NCI-H2171 treated with DMSO at 0.1 percent for 48 hours (cell line): ENCODE results near the gene ARHGAP24.

Source experiments
- DNase-seq: peaks from one replicate; lab custom pipeline; 2025; lab: John Stamatoyannopoulos, UW

The ARHGAP24 gene

DNA sequence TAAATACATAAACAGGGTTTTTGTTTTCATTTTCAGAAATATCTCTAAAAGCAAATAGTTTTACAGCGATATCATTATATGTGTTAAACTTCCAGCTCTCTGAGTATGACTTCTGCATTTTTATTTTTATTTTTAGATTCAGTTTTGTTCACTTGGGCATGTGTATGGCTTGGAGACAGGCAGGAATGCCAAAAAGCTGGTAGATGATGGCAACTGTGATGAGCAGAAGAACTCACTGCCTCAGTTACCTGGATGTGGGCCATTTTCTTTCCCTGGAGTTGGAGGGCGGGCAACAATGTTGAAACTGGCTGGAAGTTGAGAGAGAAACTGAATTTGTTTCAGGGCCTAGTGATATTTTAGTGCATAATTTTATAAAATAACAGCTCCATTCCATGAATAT is 266.4 kb downstream of the ARHGAP24 start:
- DNase-seq: no peak

- DNase-seq: peak; percentile 64
These were observed 267.1 kb downstream of the ARHGAP24 start for GRCh38 chr4:85741921-85742591.

DNA sequence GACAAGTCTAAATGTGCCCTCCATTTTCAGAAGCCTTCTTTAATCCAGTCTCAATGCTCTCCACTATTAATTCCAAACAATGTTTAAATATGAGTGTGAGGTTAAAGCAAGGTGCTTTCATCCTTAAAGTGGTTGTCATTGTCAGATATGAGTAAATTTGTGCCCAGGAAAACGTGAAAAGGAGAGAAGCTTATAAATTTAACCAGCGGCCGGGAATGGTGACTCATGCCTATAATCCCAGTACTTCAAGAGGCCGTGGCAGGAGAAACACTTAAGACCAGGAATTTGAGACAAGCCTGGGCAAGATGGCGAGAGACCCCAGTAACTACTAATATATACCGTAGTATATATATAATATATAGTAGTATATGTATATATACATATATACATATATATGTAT is 270.0 kb downstream of the ARHGAP24 start:
- no peak for DNase-seq

- no peak for DNase-seq
These were observed 271.0 kb downstream of the ARHGAP24 start for GRCh38 chr4:85745939-85746338.

DNA sequence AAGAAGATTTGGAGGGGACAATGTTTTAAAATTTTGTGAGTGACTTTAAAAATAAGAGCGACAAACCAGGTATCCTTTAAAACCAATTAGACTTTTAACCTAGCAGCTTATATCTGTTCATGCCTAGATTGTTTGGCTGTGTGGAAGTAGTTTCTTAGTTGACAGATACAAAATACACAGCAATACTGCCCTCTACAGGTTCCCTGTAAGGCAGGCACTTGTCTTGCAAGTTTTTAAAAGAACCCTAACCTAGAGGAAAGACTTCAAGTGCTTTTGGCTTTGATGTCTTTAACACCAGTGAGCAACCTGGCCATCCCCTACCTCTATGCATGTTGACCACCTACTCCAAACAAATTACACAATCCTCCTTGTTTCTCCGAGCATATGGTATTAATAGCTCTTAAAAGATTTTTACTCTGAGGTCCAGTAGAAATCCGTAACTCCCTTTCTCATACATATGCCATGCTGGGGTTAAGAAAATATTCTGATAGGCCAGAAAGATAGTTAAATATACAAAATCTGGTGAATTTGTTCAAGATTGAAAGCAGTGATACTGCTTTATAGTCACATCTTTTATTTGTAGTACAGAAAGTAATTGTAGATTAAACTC is 273.0 kb downstream of the ARHGAP24 start:
- peak; percentile 60 for DNase-seq

GRCh38 chr4:85748654-85749053 is 273.7 kb downstream of the ARHGAP24 start:
- DNase-seq: no peak

DNA sequence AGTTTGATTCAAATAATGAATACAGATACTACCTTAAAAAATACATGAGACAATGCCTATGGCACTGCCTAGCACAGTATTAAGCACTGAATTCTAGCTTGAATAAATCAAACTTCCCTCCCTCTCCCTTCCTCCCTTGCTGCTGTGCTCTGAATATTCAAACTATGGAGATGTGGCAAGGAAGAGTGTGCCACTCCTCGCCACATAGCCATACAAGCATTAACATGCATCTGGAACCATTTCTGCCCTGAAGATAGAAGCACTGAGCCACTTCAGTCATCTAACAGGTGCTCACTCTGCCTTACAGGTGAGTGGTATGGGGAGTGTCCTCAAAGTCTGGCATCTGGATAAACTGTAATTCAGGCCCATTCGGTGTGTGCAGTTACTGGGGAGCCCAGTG is 276.9 kb downstream of the ARHGAP24 start:
- DNase-seq: peak; percentile 4

- DNase-seq: no peak
These were observed 280.3 kb downstream of the ARHGAP24 start for GRCh38 chr4:85755285-85755684.

- peak; percentile 2 for DNase-seq
These were observed 282.0 kb downstream of the ARHGAP24 start for GRCh38 chr4:85756938-85757337.

DNA sequence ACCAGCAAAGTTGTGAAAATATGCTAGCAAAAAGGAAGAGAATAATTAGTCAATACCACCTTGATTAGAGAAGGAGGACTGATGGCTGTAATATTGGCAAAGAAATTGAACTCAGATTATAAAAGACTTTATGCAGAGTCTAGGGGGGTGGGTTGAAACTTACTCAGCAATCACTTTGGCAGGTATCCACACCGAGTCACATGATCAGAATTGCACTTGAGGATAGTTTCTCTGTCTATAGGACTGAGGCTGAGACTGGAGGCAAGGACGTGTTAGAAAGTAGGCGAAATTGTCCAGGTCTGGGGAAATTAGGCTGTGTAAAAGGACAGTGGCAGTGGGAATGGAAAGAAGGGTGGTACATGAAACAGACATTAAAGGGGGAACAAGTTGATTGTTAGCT is 284.4 kb downstream of the ARHGAP24 start:
- no peak for DNase-seq

DNA sequence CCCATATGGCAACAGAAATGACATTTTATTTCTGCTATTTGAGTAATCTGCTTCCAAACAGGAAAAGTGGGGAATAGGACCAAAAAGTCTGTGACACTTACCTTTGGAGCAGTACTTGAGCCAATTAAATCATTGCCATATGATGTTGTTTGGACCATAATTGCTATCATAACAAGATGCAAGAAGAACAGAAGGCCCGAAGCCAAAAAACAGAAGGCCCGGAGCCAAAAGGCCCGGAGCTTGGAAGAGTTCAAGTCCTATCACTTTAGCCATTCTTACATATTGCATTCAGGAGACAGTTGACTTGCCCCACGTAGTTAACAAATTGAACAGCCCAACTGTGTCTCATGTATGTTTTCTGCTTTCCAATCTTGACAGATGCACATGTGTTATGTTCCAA is 285.6 kb downstream of the ARHGAP24 start:
- DNase-seq: no peak

DNA sequence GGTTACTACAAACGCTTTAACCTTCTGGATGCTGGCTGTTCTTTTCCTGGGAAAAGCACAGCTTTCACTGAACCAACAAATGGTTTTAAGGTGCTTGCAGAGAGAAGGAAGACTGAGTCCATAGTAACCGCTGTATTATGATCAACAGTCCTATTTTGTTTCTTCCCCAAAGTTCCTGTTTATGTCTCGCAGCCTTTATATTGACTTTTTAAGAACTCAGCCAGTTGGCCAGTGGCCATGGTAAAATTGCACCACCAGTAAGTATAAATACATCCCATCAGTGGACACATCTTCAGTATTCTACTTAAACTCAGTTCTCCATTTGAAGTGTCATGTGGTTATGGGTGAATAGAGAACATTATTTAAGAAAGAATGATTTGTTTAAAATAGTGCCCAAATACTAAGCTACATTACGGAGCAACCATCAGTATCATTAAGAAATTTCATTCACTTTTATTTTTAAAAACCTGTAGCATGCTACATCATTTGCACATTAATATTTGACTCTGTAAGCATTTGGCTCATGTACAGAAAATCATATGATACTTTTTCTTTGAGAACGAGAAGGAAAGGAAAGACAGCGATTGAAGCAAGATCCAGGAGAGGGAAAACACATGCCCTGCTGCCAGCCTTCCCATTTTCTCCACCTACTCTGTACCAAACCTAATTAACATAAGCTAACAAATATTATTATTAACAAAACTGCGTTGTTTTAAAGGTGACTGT is 287.0 kb downstream of the ARHGAP24 start:
- no peak for DNase-seq

GRCh38 chr4:85762529-85762871 is 287.6 kb downstream of the ARHGAP24 start:
- DNase-seq: no peak

- DNase-seq: no peak
These were observed 288.3 kb downstream of the ARHGAP24 start for GRCh38 chr4:85763202-85763601.

GRCh38 chr4:85767649-85768048 is 292.7 kb downstream of the ARHGAP24 start:
- DNase-seq: no peak

GRCh38 chr4:85769009-85769408 is 294.1 kb downstream of the ARHGAP24 start:
- DNase-seq: no peak

- DNase-seq: no peak
These were observed 297.5 kb downstream of the ARHGAP24 start for GRCh38 chr4:85772470-85772869.

DNA sequence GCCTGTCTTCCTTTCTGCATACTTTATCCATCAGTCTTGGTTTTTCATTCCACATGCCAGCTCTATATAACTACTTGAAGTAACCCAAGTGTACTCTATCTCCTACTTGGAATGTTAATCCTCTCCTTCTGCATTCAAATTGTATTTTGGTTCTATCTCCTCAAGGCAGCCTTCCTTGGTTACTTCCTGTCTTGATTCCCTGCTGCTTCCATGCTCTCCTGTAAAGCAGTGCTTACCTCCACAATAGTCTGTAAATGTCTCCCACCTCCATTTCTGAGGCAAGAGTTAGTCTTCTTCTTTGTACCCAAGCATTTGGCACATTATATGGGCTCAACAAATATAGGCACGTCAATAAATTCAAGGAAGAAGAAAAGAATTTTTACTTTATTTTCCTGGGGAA is 298.4 kb downstream of the ARHGAP24 start:
- no peak for DNase-seq

DNA sequence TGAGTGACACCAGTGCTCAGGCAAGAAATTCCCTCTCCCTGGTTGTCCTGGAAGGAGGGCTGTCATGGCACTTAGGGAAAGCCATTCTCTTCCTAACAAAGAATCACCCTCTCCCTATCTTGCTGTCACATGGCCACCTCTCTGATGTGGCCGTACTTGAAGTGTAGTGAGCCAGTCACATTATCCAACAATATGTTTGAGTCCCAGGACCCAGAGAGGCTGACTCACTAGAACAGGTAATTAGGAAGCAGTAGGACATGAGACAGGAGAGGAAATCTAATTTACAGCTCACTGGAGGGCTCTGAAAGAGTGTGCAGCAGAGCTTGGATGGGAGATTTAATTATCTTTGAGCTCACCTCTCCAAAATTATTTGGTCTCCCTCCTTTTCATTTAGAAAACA is 299.1 kb downstream of the ARHGAP24 start:
- DNase-seq: no peak

DNA sequence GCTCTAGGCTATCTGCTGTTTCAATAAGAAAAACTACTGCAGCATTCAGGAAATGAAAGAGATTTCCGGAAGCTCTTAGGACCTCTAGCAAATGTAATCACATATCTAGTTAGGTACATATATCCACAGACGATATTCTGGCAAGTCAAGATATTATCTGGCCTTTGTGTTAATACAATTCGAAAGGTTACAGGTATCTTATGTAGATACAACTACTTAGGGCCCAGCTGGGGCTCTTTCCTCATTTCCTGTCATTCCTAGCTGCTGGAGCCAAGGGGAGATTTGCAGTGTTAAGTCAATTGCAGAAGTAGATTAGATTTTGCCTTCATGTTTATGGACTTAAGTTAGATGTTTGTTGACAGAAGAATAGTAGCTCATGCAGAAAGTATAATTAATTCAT is 299.5 kb downstream of the ARHGAP24 start:
- no peak for DNase-seq

DNA sequence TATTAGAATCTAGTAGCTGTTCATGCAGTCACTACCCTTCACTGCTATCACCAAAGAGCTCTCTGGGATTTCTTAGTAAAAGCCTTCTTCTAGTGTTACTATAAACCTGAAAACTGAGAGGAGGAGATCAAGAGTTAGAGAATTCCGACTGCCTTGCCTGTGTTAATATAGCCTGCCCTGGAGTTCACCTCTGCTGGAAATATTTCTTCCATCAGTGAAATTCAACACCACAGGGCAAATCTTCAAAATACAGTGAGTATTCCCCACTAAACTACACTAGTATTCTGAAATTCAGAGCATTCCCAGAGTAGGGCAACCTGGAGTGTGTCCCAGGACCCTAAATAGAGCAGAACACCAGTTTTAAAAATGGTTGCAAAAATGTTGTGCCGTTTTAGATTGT is 301.1 kb downstream of the ARHGAP24 start:
- DNase-seq: no peak

- DNase-seq: no peak
These were observed 301.6 kb downstream of the ARHGAP24 start for GRCh38 chr4:85776579-85776978.

DNA sequence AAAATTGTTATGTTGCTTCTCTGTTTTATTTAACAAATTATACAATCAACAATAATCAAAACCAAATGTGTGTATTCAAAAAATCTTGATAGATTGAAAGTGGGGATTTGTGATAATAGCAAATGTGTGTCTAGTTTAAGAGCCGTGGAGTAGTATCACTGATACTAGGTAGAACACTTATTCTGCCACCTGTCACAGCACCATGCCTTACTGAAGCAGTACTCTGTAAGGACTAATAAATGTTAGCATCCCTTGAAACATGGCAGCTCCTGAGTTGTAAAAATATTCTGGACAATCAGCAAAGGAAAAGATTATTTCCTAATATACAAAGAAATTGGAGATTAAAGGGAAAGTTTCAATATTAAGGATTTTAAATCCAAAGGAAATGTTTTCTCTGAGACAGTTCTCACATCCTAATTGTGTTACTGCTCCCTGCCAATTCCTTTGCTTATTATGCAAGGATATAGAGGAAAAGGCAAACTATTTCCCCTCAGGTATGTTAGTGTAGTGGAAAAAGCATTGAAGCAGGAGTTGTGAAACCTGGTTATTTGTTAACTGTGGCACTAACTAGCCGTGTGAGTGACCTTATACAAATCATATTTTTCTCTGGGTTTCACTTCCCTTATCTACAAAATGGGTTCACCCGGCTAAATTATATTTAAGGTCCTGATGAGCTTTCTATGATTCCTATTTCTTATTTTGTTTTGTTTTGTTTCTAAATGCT is 303.1 kb downstream of the ARHGAP24 start:
- no peak for DNase-seq
